DND-41 (cell line): ENCODE measurements around the gene TCF23.

Source experiments
- ATAC-seq: fragments of 200-7000 bp; cut with Tn5 transposase; 3 replicates; pipeline ENCODE4 v1.9.1; 2021; ENCODE audit warnings: low read depth; ENCODE audit not compliant: insufficient read depth
- DNase-seq: peaks from one replicate; pipeline ENCODE4 v3.0.0-alpha.2; 2020
- H2AFZ ChIP-seq: 2 replicates; pipeline ENCODE4 v1.6.0; 2012; ENCODE audit warnings: low read depth, low read length
- H3K27ac ChIP-seq: 2 replicates; pipeline ENCODE4 v1.5.1; 2012; ENCODE audit warnings: low read length, inconsistent platforms
- H3K27me3 ChIP-seq: fragments of 200-600 bp; sonication (generic); 2 replicates; pipeline ENCODE4 v1.6.0; 2012; ENCODE audit warnings: low read length, mild to moderate bottlenecking, inconsistent platforms; ENCODE audit not compliant: insufficient read depth, poor library complexity
- H3K36me3 ChIP-seq: 2 replicates; pipeline ENCODE4 v1.5.1; 2012; ENCODE audit warnings: low read length, inconsistent platforms; ENCODE audit not compliant: insufficient read depth
- H3K4me1 ChIP-seq: 2 replicates; pipeline ENCODE4 v1.5.1; 2012; ENCODE audit warnings: mild to moderate bottlenecking, low read length; ENCODE audit not compliant: insufficient read depth
- H3K4me2 ChIP-seq: 2 replicates; pipeline ENCODE4 v1.6.0; 2012; ENCODE audit warnings: mild to moderate bottlenecking, moderate library complexity, low read length, inconsistent platforms; ENCODE audit not compliant: insufficient read depth
- H3K4me3 ChIP-seq, 2 experiments: fragments of 200-600 bp in 1 of 2; shearing (Covaris generic) in 1 of 2; 2 replicates each; pipeline ENCODE4 v1.5.1; 2012 to 2016; ENCODE audit warnings: inconsistent platforms in 2 of 2, low read length in 2 of 2, mild to moderate bottlenecking in 2 of 2, low read depth in 1 of 2, moderate library complexity in 1 of 2
- H3K79me2 ChIP-seq: 2 replicates; pipeline ENCODE4 v1.6.0; 2012; ENCODE audit warnings: low read length, inconsistent platforms; ENCODE audit not compliant: insufficient read depth
- H3K9ac ChIP-seq: 2 replicates; pipeline ENCODE4 v1.6.0; 2012; ENCODE audit warnings: low read depth, mild to moderate bottlenecking, inconsistent platforms, low read length, moderate library complexity
- H3K9me3 ChIP-seq: 2 replicates; pipeline ENCODE4 v1.5.1; 2012; ENCODE audit warnings: low read length, moderate library complexity, mild to moderate bottlenecking, inconsistent platforms; ENCODE audit not compliant: insufficient read depth, severe bottlenecking
- H4K20me1 ChIP-seq: 2 replicates; pipeline ENCODE4 v1.6.0; 2012; ENCODE audit warnings: low read length; ENCODE audit not compliant: insufficient read depth
- EZH2 ChIP-seq: IDR thresholded peaks from 3 replicates; pipeline ENCODE4 v1.6.1; 2012; ENCODE audit warnings: borderline replicate concordance, low read depth, mild to moderate bottlenecking, moderate library complexity, low read length, inconsistent platforms; ENCODE audit not compliant: severe bottlenecking
- TF ChIP-seq, protein P1 (sequence below): IDR thresholded peaks from 2 replicates; pipeline ENCODE4 v1.5.1; 2012; ENCODE audit warnings: borderline replicate concordance, low read length, moderate library complexity, mild to moderate bottlenecking; ENCODE audit not compliant: poor library complexity, severe bottlenecking; ENCODE audit errors: extremely low read depth

Gene TCF23

DNA sequence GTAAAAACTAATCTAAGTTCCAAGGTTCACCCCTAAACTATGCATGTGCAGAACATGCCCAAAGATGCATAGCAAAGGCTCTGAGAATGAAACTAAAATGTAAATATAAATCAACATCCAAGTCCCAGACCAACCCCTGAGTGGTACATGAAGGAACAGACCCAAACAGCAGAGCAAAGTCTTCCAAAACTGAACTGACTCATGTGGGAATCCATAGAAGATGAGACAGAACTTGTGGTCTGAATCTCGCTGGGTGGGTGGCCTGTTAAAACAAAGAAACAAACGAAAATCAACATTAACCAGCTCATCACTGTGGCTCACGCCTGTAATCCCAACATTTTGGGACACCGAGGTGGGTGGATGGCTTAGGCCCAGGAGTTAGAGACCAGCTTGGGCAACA lies 33.5 kb downstream of the TCF23 start:
- Histone ChIP-seq H2AFZ (no peak overlapping the region), H3K4me3 (no peak overlapping the region), H3K27me3 (peaks cover 19% of the 10 kb centered on the region), H3K27ac (no peak overlapping the region), H3K9ac (no peak overlapping the region), H4K20me1 (no peaks in the 10 kb centered on the region), H3K9me3 (no peaks in the 10 kb centered on the region), H3K79me2 (no peaks in the 10 kb centered on the region), H3K4me1 (no peaks in the 10 kb centered on the region), H3K36me3 (no peaks in the 10 kb centered on the region), H3K4me2 (no peak overlapping the region)
- TF ChIP-seq, protein P1, sequence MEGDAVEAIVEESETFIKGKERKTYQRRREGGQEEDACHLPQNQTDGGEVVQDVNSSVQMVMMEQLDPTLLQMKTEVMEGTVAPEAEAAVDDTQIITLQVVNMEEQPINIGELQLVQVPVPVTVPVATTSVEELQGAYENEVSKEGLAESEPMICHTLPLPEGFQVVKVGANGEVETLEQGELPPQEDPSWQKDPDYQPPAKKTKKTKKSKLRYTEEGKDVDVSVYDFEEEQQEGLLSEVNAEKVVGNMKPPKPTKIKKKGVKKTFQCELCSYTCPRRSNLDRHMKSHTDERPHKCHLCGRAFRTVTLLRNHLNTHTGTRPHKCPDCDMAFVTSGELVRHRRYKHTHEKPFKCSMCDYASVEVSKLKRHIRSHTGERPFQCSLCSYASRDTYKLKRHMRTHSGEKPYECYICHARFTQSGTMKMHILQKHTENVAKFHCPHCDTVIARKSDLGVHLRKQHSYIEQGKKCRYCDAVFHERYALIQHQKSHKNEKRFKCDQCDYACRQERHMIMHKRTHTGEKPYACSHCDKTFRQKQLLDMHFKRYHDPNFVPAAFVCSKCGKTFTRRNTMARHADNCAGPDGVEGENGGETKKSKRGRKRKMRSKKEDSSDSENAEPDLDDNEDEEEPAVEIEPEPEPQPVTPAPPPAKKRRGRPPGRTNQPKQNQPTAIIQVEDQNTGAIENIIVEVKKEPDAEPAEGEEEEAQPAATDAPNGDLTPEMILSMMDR: no peak
- no peak for TF ChIP-seq EZH2
- DNase-seq (no peak), ATAC-seq (no peak)

DNA sequence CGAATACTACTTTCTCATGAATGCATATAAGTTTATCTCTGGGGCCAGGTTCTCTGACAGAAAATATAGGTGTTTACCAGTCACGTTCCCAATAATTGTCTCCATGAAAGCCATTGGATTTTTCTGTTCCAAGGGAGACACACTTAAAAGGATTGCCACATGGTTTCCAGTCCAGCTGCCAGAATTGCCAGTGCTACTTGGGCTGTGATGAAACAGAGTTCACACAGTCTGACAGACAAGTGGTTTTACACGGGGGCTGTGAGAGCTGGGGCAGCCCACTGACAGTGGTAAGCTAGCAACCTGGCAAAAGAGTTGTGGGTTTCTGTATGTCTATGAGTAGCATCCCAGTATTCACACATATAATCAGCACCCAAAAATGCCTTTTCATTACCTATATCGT lies 35.3 kb downstream of the TCF23 start:
- Histone ChIP-seq H3K79me2 (no peaks in the 10 kb centered on the region), H3K4me3 (no peak overlapping the region), H3K4me1 (no peaks in the 10 kb centered on the region), H3K9ac (no peak overlapping the region), H4K20me1 (no peaks in the 10 kb centered on the region), H3K36me3 (no peaks in the 10 kb centered on the region), H3K9me3 (no peaks in the 10 kb centered on the region), H3K27me3 (peaks cover 16% of the 10 kb centered on the region), H3K27ac (no peak overlapping the region), H2AFZ (no peak overlapping the region), H3K4me2 (no peak overlapping the region)
- TF ChIP-seq EZH2: no peak
- TF ChIP-seq, protein P1: no peak
- DNase-seq (no peak), ATAC-seq (no peak)

DNA sequence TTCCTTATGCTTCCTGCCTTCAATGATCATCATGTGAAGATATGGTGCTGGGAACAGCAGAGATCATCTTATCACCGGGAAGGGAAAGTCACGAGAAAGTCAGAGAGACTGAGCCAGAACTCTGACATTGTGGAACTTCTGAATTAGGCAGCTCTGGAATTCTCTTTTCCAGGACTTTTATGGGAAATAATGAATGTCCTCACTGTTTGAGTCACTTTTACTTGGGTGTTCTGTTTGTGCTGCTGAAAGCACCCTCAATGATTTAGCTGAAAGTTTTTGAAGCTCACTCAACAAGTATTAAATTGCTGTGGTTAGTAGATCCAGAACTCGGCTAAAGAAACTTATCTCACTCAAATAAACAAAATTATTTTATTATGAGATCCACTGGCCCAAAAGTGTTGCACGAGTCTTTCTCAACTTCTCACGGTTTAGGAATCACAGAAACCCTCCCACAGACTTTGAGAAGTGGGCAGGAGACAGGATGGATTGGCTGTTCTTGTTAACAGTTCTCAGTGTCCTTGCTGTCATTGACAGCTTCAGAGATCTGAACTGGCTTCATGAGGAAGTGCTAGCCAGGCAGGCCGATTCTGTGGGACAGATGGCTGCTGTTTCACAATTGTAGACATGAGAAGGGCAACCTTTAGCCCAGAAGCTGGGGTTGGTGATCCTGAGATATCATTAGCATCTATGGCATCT lies 36.7 kb downstream of the TCF23 start:
- ATAC-seq: no peak
- Histone ChIP-seq H3K79me2 (no peaks in the 10 kb centered on the region), H4K20me1 (no peaks in the 10 kb centered on the region), H3K27me3 (peaks cover 13% of the 10 kb centered on the region), H3K4me3 (no peak overlapping the region), H3K36me3 (no peaks in the 10 kb centered on the region), H3K27ac (no peak overlapping the region), H3K4me2 (no peak overlapping the region), H3K4me1 (no peaks in the 10 kb centered on the region), H2AFZ (no peak overlapping the region), H3K9ac (no peak overlapping the region), H3K9me3 (no peaks in the 10 kb centered on the region)
- DNase-seq: no peak
- TF ChIP-seq, protein P1: no peak
- no peak for TF ChIP-seq EZH2
